Measurements from ENCODE around the gene S100A7A. TPM values are rescaled to one million over a fixed set of nuclear protein-coding genes. Genes with fewer than 3 reads are reported as not detected.

S100A7A gene
- polyA plus RNA-seq, 1 of the 3 experiments (the other 2 are of a cell fraction), result not detected

- Histone ChIP-seq H3F3A (replicated peaks; ENCODE audit: insufficient read depth) (no peaks in the 10 kb centered on the region), H3K36me3 (replicated peaks in 1 of 2; ENCODE audit: control insufficient read depth in 1 of 2, insufficient read depth in 2 of 2, low read length in 1 of 2) (no peaks in the 10 kb centered on the region), H3K27me3 (ENCODE audit: insufficient read depth) (peaks cover 58% of the 10 kb centered on the region; the same call in 1 of the 2 replicates), H3K4me1 (ENCODE audit: control insufficient read depth in 1 of 2, insufficient read depth in 2 of 2, low read depth in 1 of 2, low read length in 1 of 2) (no peaks in the 10 kb centered on the region), H3K79me2 (ENCODE audit: insufficient read depth) (no peaks in the 10 kb centered on the region), H3K4me3 (ENCODE audit: low read depth in 2 of 2, low read length in 1 of 2) (no peak overlapping the region), H4K20me1 (ENCODE audit: insufficient read depth) (no peaks in the 10 kb centered on the region), H3K9me2 (no peaks in the 10 kb centered on the region), H3K27ac (ENCODE audit: low read depth in 2 of 2, low read length in 1 of 2) (no peak overlapping the region), H3K4me2 (no peak overlapping the region), H3K9me3 (no peaks in the 10 kb centered on the region), H3K9ac (no peak overlapping the region), H2AFZ (ENCODE audit: low read depth) (no peak overlapping the region)
- CTCF ChIA-PET, result interaction anchor here (1.2 kb wide), 1 partner anchor 45 kb away, joined by 3 read pairs; no protein-coding TSS in a partner anchor
- POLR2A ChIA-PET, result no interaction called here
- TF ChIP-seq NFIC (IDR thresholded peaks at IDR 0.05; ENCODE audit: borderline replicate concordance), result no peak
- TF ChIP-seq JUND (IDR thresholded peaks at IDR 0.05), result no peak
- no peak for TF ChIP-seq CTCF (IDR thresholded peaks at IDR 0.05)
- TF ChIP-seq, protein P1, sequence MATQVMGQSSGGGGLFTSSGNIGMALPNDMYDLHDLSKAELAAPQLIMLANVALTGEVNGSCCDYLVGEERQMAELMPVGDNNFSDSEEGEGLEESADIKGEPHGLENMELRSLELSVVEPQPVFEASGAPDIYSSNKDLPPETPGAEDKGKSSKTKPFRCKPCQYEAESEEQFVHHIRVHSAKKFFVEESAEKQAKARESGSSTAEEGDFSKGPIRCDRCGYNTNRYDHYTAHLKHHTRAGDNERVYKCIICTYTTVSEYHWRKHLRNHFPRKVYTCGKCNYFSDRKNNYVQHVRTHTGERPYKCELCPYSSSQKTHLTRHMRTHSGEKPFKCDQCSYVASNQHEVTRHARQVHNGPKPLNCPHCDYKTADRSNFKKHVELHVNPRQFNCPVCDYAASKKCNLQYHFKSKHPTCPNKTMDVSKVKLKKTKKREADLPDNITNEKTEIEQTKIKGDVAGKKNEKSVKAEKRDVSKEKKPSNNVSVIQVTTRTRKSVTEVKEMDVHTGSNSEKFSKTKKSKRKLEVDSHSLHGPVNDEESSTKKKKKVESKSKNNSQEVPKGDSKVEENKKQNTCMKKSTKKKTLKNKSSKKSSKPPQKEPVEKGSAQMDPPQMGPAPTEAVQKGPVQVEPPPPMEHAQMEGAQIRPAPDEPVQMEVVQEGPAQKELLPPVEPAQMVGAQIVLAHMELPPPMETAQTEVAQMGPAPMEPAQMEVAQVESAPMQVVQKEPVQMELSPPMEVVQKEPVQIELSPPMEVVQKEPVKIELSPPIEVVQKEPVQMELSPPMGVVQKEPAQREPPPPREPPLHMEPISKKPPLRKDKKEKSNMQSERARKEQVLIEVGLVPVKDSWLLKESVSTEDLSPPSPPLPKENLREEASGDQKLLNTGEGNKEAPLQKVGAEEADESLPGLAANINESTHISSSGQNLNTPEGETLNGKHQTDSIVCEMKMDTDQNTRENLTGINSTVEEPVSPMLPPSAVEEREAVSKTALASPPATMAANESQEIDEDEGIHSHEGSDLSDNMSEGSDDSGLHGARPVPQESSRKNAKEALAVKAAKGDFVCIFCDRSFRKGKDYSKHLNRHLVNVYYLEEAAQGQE (IDR thresholded peaks at IDR 0.05; ENCODE audit: low read depth, low read length), result no peak
- no peak for TF ChIP-seq MEF2A (IDR thresholded peaks at IDR 0.05; ENCODE audit: borderline replicate concordance, low read depth)
- no peak for TF ChIP-seq SMC3 (IDR thresholded peaks at IDR 0.05; ENCODE audit: low read depth, low read length)
- TF ChIP-seq MXI1 (IDR thresholded peaks at IDR 0.05; ENCODE audit: low read depth, low read length), result no peak
- no peak for TF ChIP-seq CHD2 (IDR thresholded peaks at IDR 0.05; ENCODE audit: low read length, partially characterized antibody)
- no peak for TF ChIP-seq ELF1 (IDR thresholded peaks at IDR 0.05)
- TF ChIP-seq RAD21 (IDR thresholded peaks at IDR 0.05; ENCODE audit: low read length), result no peak
- TF ChIP-seq PBX3 (IDR thresholded peaks at IDR 0.05), result no peak
- DNase-seq, result no peak
- 17% methylated on average over 17 of the region's 19 CpGs for WGBS (ENCODE audit: low lambda C conversion rate)
Measured at GRCh38 chr1:153397051-153397923, 19.0 kb upstream of the S100A7A start.
